ENCODE measurements around the gene PANX1. TPM values are rescaled to one million over a fixed set of nuclear protein-coding genes. Genes with fewer than 3 reads are reported as not detected.

Gene PANX1
- total RNA-seq, 1 experiment from 2014 or later: 37.5 TPM

DNA sequence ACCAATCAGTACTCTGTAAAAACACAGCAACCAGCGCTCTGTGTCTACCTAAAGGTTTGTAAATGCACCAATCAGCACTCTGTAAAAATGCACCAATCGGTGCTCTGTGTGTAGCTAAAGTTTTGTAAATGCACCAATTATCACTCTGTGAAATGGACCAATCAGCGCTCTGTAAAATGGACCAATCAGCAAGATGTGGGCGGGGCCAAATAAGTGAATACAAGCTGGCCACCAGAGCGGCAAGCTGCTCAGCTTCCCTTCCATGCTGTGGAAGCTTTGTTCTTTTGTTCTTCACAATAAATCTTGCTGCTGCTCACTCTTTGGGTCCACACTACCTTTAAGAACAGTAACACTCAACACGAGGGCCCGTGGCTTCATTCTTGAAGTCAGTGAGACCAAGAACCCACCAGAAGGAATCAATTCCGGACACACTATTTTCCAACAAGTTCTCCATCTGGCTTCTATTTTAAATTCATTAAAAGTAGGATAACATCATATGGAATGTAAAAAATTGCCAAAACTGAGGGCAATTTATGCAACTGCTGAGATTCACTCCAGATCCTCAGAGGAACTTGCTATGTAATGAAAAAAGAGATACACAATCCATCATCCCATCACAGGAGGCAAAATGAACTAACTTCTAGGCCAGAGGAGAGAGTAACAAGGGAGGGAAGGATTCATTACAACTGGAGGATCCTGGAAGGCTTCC lies 3.1 kb upstream of the PANX1 start:
- Histone ChIP-seq H3K23me2 (ENCODE audit: insufficient read length, low read depth, low read length, poor library complexity, severe bottlenecking) (peaks cover 21% of the 10 kb centered on the region), H4K5ac (ENCODE audit: insufficient read length, low read depth, low read length) (no peak overlapping the region), H3K14ac (ENCODE audit: insufficient read depth, low read length) (no peak overlapping the region), H3K4me1 (ENCODE audit: insufficient read depth, low read length) (peaks cover 10% of the 10 kb centered on the region; the same call in 1 of the 2 replicates), H3K27ac (ENCODE audit: insufficient read length, low read depth, low read length) (no peak overlapping the region), H3K79me2 (ENCODE audit: insufficient read depth, low read length) (peaks cover 15% of the 10 kb centered on the region), H2BK20ac (ENCODE audit: low read depth, low read length, poor library complexity, severe bottlenecking) (no peak overlapping the region), H4K20me1 (ENCODE audit: control insufficient read depth, insufficient read depth, insufficient read length) (no peaks in the 10 kb centered on the region), H3K18ac (ENCODE audit: insufficient read length, low read depth, low read length) (no peak overlapping the region), H3K4ac (ENCODE audit: low read depth, low read length) (no peak overlapping the region), H2BK5ac (ENCODE audit: insufficient read length, low read length) (no peak overlapping the region), H4K91ac (ENCODE audit: insufficient read length, low read depth, low read length) (no peak overlapping the region), H3K9me3 (ENCODE audit: control insufficient read depth, low read depth, low read length) (no peaks in the 10 kb centered on the region), H3K79me1 (ENCODE audit: insufficient read depth, low read depth, low read length, poor library complexity, severe bottlenecking) (no peaks in the 10 kb centered on the region), H2BK120ac (ENCODE audit: low read depth, low read length, poor library complexity, severe bottlenecking) (no peak overlapping the region), H2AFZ (ENCODE audit: low read length) (no peak overlapping the region), H2BK12ac (ENCODE audit: insufficient read length, low read depth, low read length) (no peak overlapping the region), H3K56ac (ENCODE audit: insufficient read length, low read depth, low read length) (no peak overlapping the region), H3K4me2 (ENCODE audit: insufficient read depth, insufficient read length, low read length) (no peak overlapping the region), H3K27me3 (ENCODE audit: insufficient read depth, low read length) (no peaks in the 10 kb centered on the region), H3K23ac (ENCODE audit: insufficient read length, low read depth, low read length) (no peak overlapping the region), H4K8ac (replicated peaks; ENCODE audit: insufficient read length, low read depth, low read length) (no peak overlapping the region), H2AK5ac (ENCODE audit: insufficient read length, low read length) (no peak overlapping the region), H2BK15ac (ENCODE audit: low read depth, low read length) (no peak overlapping the region), H3T11ph (ENCODE audit: low read length) (no peak overlapping the region), H3K9ac (ENCODE audit: extremely low read depth, insufficient read length, low read length) (no peak overlapping the region)
- WGBS (ENCODE audit: extremely low coverage, insufficient read length, low lambda C conversion rate): no CpG with 5 or more reads among the region's 8 CpGs
- Mint-ChIP-seq H3K27ac (no peak overlapping the region), H3K9me3 (peaks cover 10 to 31% of the 10 kb centered on the region in 2 experiments; a peak in 4 of 5 replicates), H3K36me3 (ENCODE audit: insufficient read depth in 1 of 3, low read depth in 3 of 3) (peaks cover 13 to 39% (median 28%) of the 10 kb centered on the region in 3 experiments), H3K4me1 (peaks cover 37 to 39% of the 10 kb centered on the region in 2 experiments), H3K4me3 (no peak overlapping the region), H3K27me3 (ENCODE audit: low read depth) (peaks cover 18% of the 10 kb centered on the region)
- DNase-seq: no peak
- TF ChIP-seq CTCF (conservative IDR thresholded peaks at IDR 0.05): no peak

All from H9 (cell line).